ENCODE measurements around the gene NOB1.

GRCh38 chr16:69701866-69702265 lies 52.9 kb downstream of the NOB1 start:
- TF ChIP-seq POLR2AphosphoS5 (IDR thresholded peaks at IDR 0.05; ENCODE audit: low read depth, low read length) (no peak), POLR2A (IDR thresholded peaks at IDR 0.05; ENCODE audit: low read depth, low read length) (no peak), TAF1 (IDR thresholded peaks at IDR 0.05; ENCODE audit: borderline replicate concordance, low read depth, low read length) (no peak)

All from GM12892 (cell line).